Astrocyte (in vitro differentiated cells and primary cell): ENCODE data around the gene SPRED2.

ENCODE experiments used
- CTCF ChIP-seq: IDR thresholded peaks from 2 replicates; pipeline ENCODE4 v1.5.1; 2011; ENCODE audit warnings: low read depth, mild to moderate bottlenecking, inconsistent platforms, low read length, moderate library complexity; ENCODE audit not compliant: insufficient read depth
- EZH2 ChIP-seq: IDR thresholded peaks from 2 replicates; pipeline ENCODE4 v1.6.1; 2012; ENCODE audit warnings: mild to moderate bottlenecking, low read length, inconsistent platforms; ENCODE audit not compliant: insufficient read depth

- TF ChIP-seq EZH2 = no peak
- TF ChIP-seq CTCF = no peak
These were observed 18.0 kb upstream of the SPRED2 start for GRCh38 chr2:65450393-65450792.
